HepG2 (cell line): ENCODE results near the gene CNTROB. TPM values are rescaled to one million over a fixed set of nuclear protein-coding genes. Genes with fewer than 3 reads are reported as not detected.
A peak's percentile ranks its signal among the peaks of the same experiment; 100 is the strongest.

Source experiments
- CTCF ChIP-seq: sonication (generic); formaldehyde crosslinking; IDR thresholded peaks from 2 replicates; pipeline ENCODE4 v1.5.0; 2020; ENCODE audit warnings: mild to moderate bottlenecking, missing genetic modification reagents, moderate library complexity
- FUBP1 ChIP-seq: sonication (generic); formaldehyde crosslinking; IDR thresholded peaks from 2 replicates; pipeline ENCODE4 v1.5.1; 2020; ENCODE audit warnings: missing genetic modification reagents, mild to moderate bottlenecking, borderline replicate concordance
- GATAD2A ChIP-seq: IDR thresholded peaks from 2 replicates; pipeline ENCODE4 v1.6.1; 2016
- MBD4 ChIP-seq: IDR thresholded peaks from 2 replicates; pipeline ENCODE4 v1.6.1; 2012; ENCODE audit warnings: low read length, inconsistent platforms, borderline replicate concordance
- MNT ChIP-seq: fragments of 450-650 bp; IDR thresholded peaks from 2 replicates; pipeline ENCODE4 v1.6.1; 2016
- MZF1 ChIP-seq: sonication (generic); formaldehyde crosslinking; IDR thresholded peaks from 2 replicates; pipeline ENCODE4 v1.8.1; 2023; ENCODE audit warnings: mild to moderate bottlenecking, missing genetic modification reagents, borderline replicate concordance
- PLSCR1 ChIP-seq: sonication (generic); formaldehyde crosslinking; IDR thresholded peaks from 2 replicates; pipeline ENCODE4 v1.5.0; 2020; ENCODE audit warnings: missing genetic modification reagents, mild to moderate bottlenecking, borderline replicate concordance
- RXRB ChIP-seq: IDR thresholded peaks from 2 replicates; pipeline ENCODE4 v1.6.1; 2016; ENCODE audit warnings: borderline replicate concordance, missing genetic modification reagents, missing compliant biosample characterization
- UBTF ChIP-seq: sonication (generic); formaldehyde crosslinking; IDR thresholded peaks from 2 replicates; pipeline ENCODE4 v1.4.0; 2020; ENCODE audit warnings: mild to moderate bottlenecking, missing genetic modification reagents
- ZNF318 ChIP-seq: sonication (generic); formaldehyde crosslinking; IDR thresholded peaks from 2 replicates; pipeline ENCODE4 v1.4.0; 2020; ENCODE audit warnings: mild to moderate bottlenecking, missing genetic modification reagents
- ZNF556 ChIP-seq: sonication (generic); formaldehyde crosslinking; IDR thresholded peaks from 2 replicates; pipeline ENCODE4 v1.4.0; 2020; ENCODE audit warnings: mild to moderate bottlenecking, missing genetic modification reagents, borderline replicate concordance
- ZNF615 ChIP-seq: sonication (generic); formaldehyde crosslinking; IDR thresholded peaks from 2 replicates; pipeline ENCODE4 v1.5.0; 2020; ENCODE audit warnings: mild to moderate bottlenecking, missing genetic modification reagents, borderline replicate concordance
- polyA plus RNA-seq, 8 experiments: library from polyadenylated mRNA; depleted of rRNA in 3 of 8; stranded (reverse) in 7 of 8; unstranded in 1 of 8; fragments of >200 nt; fragmentation: Illumina TruSeq in 4 of 8; extraction: Trizol in 4 of 8; gene quantifications; 2 replicates each; pipeline versions ENCODE4 v1.2.1 to v1.2.3, GENCODE V29; 2011 to 2016; ENCODE audit warnings: low read depth in 4 of 8, missing spikeins in 1 of 8, mixed read lengths in 1 of 8; ENCODE audit not compliant: insufficient read depth in 1 of 8
- total RNA-seq, 5 experiments: library from RNA; depleted of rRNA; stranded (reverse); fragments of >200 nt; fragmentation: Illumina TruSeq; extraction: Trizol; gene quantifications; 2 replicates each; pipeline ENCODE4 v1.2.3, GENCODE V29; 2016; ENCODE audit warnings: low read depth in 1 of 5

Gene CNTROB
- total and polyA plus RNA-seq, 2 of the 13 experiments (the other 11 are each of a cell fraction or from before 2014, with no cell fraction given) = 21.2 to 24.1 TPM

GRCh38 chr17:7988750-7989178, 56.8 kb downstream of the CNTROB start (continued):
- no peak for TF ChIP-seq FUBP1 (CRISPR knock-in tag)
- no peak for TF ChIP-seq MZF1 (CRISPR knock-in tag)
- TF ChIP-seq UBTF (CRISPR knock-in tag) = no peak
- no peak for TF ChIP-seq ZNF318
- TF ChIP-seq CTCF (CRISPR knock-in tag) = peak; percentile 73
- no peak for TF ChIP-seq MNT
- TF ChIP-seq GATAD2A (CRISPR knock-in tag) = no peak
- no peak for TF ChIP-seq MBD4
- TF ChIP-seq ZNF615 (CRISPR knock-in tag) = no peak
- TF ChIP-seq ZNF556 (CRISPR knock-in tag) = no peak
- no peak for TF ChIP-seq RXRB (CRISPR knock-in tag)
- TF ChIP-seq PLSCR1 (CRISPR knock-in tag) = no peak
